Calu3 (cell line): ENCODE measurements around the gene AKAP1. TPM values are rescaled to one million over a fixed set of nuclear protein-coding genes. Genes with fewer than 3 reads are reported as not detected.

Experiments used
- BruUV-seq: library from RNA; stranded (reverse); fragments of 400-500 nt; replicated peaks from 2 replicates; lab custom pipeline; 2021; lab: Mats Ljungman, UMichigan
- CTCF ChIA-PET: fragments of 300-600 bp; sonication (Branson Sonifier 250); formaldehyde crosslinking; loops from one replicate; lab custom pipeline; 2022; ENCODE audit warnings: antibody characterized with exemption; lab: Charles Lee
- DNase-seq: peaks from one replicate; pipeline ENCODE4 v3.0.0; 2022
- H3K27ac Mint-ChIP-seq: one replicate; pipeline ENCODE4 v1.8.0; 2022; ENCODE audit warnings: mixed read lengths; ENCODE audit not compliant: unreplicated experiment
- H3K27me3 Mint-ChIP-seq: one replicate; pipeline ENCODE4 v1.8.0; 2022; ENCODE audit warnings: mixed read lengths; ENCODE audit not compliant: unreplicated experiment
- H3K36me3 Mint-ChIP-seq: one replicate; pipeline ENCODE4 v1.8.0; 2022; ENCODE audit warnings: mild to moderate bottlenecking, moderate library complexity, mixed read lengths; ENCODE audit not compliant: insufficient read depth, unreplicated experiment
- H3K4me1 Mint-ChIP-seq: one replicate; pipeline ENCODE4 v1.8.0; 2022; ENCODE audit warnings: mild to moderate bottlenecking, low read depth, mixed read lengths; ENCODE audit not compliant: unreplicated experiment
- H3K4me3 Mint-ChIP-seq: one replicate; pipeline ENCODE4 v1.8.0; 2022; ENCODE audit warnings: mild to moderate bottlenecking, low read depth, moderate library complexity, mixed read lengths; ENCODE audit not compliant: unreplicated experiment
- H3K9me3 Mint-ChIP-seq: one replicate; pipeline ENCODE4 v1.8.0; 2022; ENCODE audit warnings: low read depth, mixed read lengths; ENCODE audit not compliant: unreplicated experiment
- CTCF ChIP-seq: fragments of 200-600 bp; IDR thresholded peaks from one replicate; pipeline ENCODE4 v1.8.0; 2022; ENCODE audit warnings: antibody characterized with exemption; ENCODE audit not compliant: unreplicated experiment
- intact Hi-C: fragments of 100-400 bp; cut with micrococcal nuclease; formaldehyde crosslinking; loops from one replicate; pipeline ENCODE4 v1.10.0; 2022; ENCODE audit not compliant: unreplicated experiment
- total RNA-seq: library from RNA; stranded (reverse); gene quantifications from 2 replicates; pipeline ENCODE4 v1.2.3, GENCODE V29; 2022

The AKAP1 gene
- total RNA-seq, 1 experiment from 2014 or later = 41.4 TPM

GRCh38 chr17:57075193-57075592 is 9.9 kb upstream of the AKAP1 start:
- Mint-ChIP-seq H3K4me3 (no peak overlapping the region), H3K9me3 (no peaks in the 10 kb centered on the region), H3K27me3 (no peaks in the 10 kb centered on the region), H3K36me3 (no peaks in the 10 kb centered on the region), H3K4me1 (no peaks in the 10 kb centered on the region), H3K27ac (no peak overlapping the region)
- intact Hi-C loops = no loop called here
- DNase-seq = no peak
- no peak for TF ChIP-seq CTCF
- BruUV-seq = no TSS peak
- CTCF ChIA-PET = no interaction called here

GRCh38 chr17:57075785-57076184 is 9.3 kb upstream of the AKAP1 start:
- Mint-ChIP-seq H3K4me1 (no peaks in the 10 kb centered on the region), H3K4me3 (no peak overlapping the region), H3K27ac (no peak overlapping the region), H3K9me3 (no peaks in the 10 kb centered on the region), H3K27me3 (no peaks in the 10 kb centered on the region), H3K36me3 (no peaks in the 10 kb centered on the region)
- intact Hi-C loops = no loop called here
- no TSS peak for BruUV-seq
- CTCF ChIA-PET = no interaction called here
- TF ChIP-seq CTCF = no peak
- no peak for DNase-seq

- Mint-ChIP-seq H3K27me3 (no peaks in the 10 kb centered on the region), H3K36me3 (no peaks in the 10 kb centered on the region), H3K4me3 (no peak overlapping the region), H3K9me3 (no peaks in the 10 kb centered on the region), H3K27ac (no peak overlapping the region), H3K4me1 (no peaks in the 10 kb centered on the region)
- DNase-seq = no peak
- no peak for TF ChIP-seq CTCF
- BruUV-seq = no TSS peak
- CTCF ChIA-PET = no interaction called here
- intact Hi-C loops = no loop called here
Observed at GRCh38 chr17:57077000-57077399, 8.0 kb upstream of the AKAP1 start.

GRCh38 chr17:57078274-57078673 is 6.8 kb upstream of the AKAP1 start:
- Mint-ChIP-seq H3K27me3 (no peaks in the 10 kb centered on the region), H3K27ac (no peak overlapping the region), H3K9me3 (no peaks in the 10 kb centered on the region), H3K4me1 (peaks cover 10% of the 10 kb centered on the region), H3K4me3 (no peak overlapping the region), H3K36me3 (no peaks in the 10 kb centered on the region)
- intact Hi-C loops = no loop called here
- CTCF ChIA-PET = interaction anchor here (0.6 kb wide), 1 partner anchor 31 kb away, joined by 3 read pairs; no protein-coding TSS in a partner anchor
- TF ChIP-seq CTCF = no peak
- BruUV-seq = no TSS peak
- DNase-seq = no peak
